Activated T-cell treated with anti-CD3 and anti-CD28 coated beads, Interleukin-2, amount 50 U/mL, for 24 hours (primary cell): ENCODE measurements around the gene THADA.

Experiments
- DNase-seq: peaks from one replicate; pipeline ENCODE4 v3.0.0-alpha.2; 2020
- H3K27ac Mint-ChIP-seq: 2 replicates; pipeline ENCODE4 v1.8.0; 2020; ENCODE audit warnings: mild to moderate bottlenecking, mixed read lengths
- H3K27me3 Mint-ChIP-seq: 2 replicates; pipeline ENCODE4 v1.8.0; 2020; ENCODE audit warnings: mixed read lengths
- H3K36me3 Mint-ChIP-seq: 2 replicates; pipeline ENCODE4 v1.8.0; 2020; ENCODE audit warnings: low read depth, mixed read lengths
- H3K4me1 Mint-ChIP-seq: 2 replicates; pipeline ENCODE4 v1.8.0; 2020; ENCODE audit warnings: low read depth, mixed read lengths
- H3K4me3 Mint-ChIP-seq: 2 replicates; pipeline ENCODE4 v1.8.0; 2020; ENCODE audit warnings: mild to moderate bottlenecking, moderate library complexity, mixed read lengths
- H3K9me3 Mint-ChIP-seq: 2 replicates; pipeline ENCODE4 v1.8.0; 2020; ENCODE audit warnings: mixed read lengths

THADA gene

GRCh38 chr2:43233218-43234212 is 362.3 kb downstream of the THADA start:
- Mint-ChIP-seq H3K9me3 (no peaks in the 10 kb centered on the region), H3K36me3 (peaks cover 40% of the 10 kb centered on the region), H3K4me3 (no peak overlapping the region), H3K27me3 (no peaks in the 10 kb centered on the region), H3K4me1 (peaks cover 20% of the 10 kb centered on the region), H3K27ac (peak overlapping the region; percentile 67)
- DNase-seq = no peak

GRCh38 chr2:43230951-43231827 is 364.6 kb downstream of the THADA start:
- Mint-ChIP-seq H3K36me3 (peaks cover 44% of the 10 kb centered on the region), H3K27me3 (no peaks in the 10 kb centered on the region), H3K4me1 (peaks cover 25% of the 10 kb centered on the region), H3K9me3 (no peaks in the 10 kb centered on the region), H3K27ac (no peak overlapping the region), H3K4me3 (no peak overlapping the region)
- DNase-seq = no peak

- peaks cover 52% of the 10 kb centered on the region for H3K36me3 Mint-ChIP-seq
- H3K4me1 Mint-ChIP-seq = peaks cover 25% of the 10 kb centered on the region
- H3K27ac Mint-ChIP-seq = no peak overlapping the region
- H3K9me3 Mint-ChIP-seq = no peaks in the 10 kb centered on the region
- H3K27me3 Mint-ChIP-seq = no peaks in the 10 kb centered on the region
- no peak overlapping the region for H3K4me3 Mint-ChIP-seq
- DNase-seq = no peak
These were observed 365.4 kb downstream of the THADA start for GRCh38 chr2:43230351-43230885.

GRCh38 chr2:43228756-43229659 is 366.8 kb downstream of the THADA start:
- Mint-ChIP-seq H3K9me3 (no peaks in the 10 kb centered on the region), H3K4me3 (peak overlapping the region; percentile 54), H3K4me1 (peaks cover 26% of the 10 kb centered on the region), H3K36me3 (peaks cover 59% of the 10 kb centered on the region), H3K27me3 (no peaks in the 10 kb centered on the region), H3K27ac (peak overlapping the region; percentile 92)
- no peak for DNase-seq

- H3K27ac Mint-ChIP-seq = peak overlapping the region; percentile 85
- peaks cover 31% of the 10 kb centered on the region for H3K4me1 Mint-ChIP-seq
- peak overlapping the region; percentile 95 for H3K4me3 Mint-ChIP-seq
- peaks cover 66% of the 10 kb centered on the region for H3K36me3 Mint-ChIP-seq
- no peaks in the 10 kb centered on the region for H3K27me3 Mint-ChIP-seq
- no peak for DNase-seq
- H3K9me3 Mint-ChIP-seq = no peaks in the 10 kb centered on the region
These were observed 367.5 kb downstream of the THADA start for GRCh38 chr2:43228321-43228751.

GRCh38 chr2:43227830-43228281 is 368.0 kb downstream of the THADA start:
- no peak for DNase-seq
- no peaks in the 10 kb centered on the region for H3K9me3 Mint-ChIP-seq
- H3K27me3 Mint-ChIP-seq = no peaks in the 10 kb centered on the region
- H3K27ac Mint-ChIP-seq = peak overlapping the region; percentile 85
- peak overlapping the region; percentile 95 for H3K4me3 Mint-ChIP-seq
- peaks cover 31% of the 10 kb centered on the region for H3K4me1 Mint-ChIP-seq
- peaks cover 65% of the 10 kb centered on the region for H3K36me3 Mint-ChIP-seq

GRCh38 chr2:43226955-43227829 is 368.6 kb downstream of the THADA start:
- Mint-ChIP-seq H3K9me3 (no peaks in the 10 kb centered on the region), H3K36me3 (peaks cover 67% of the 10 kb centered on the region), H3K4me3 (peak overlapping the region; percentile 95), H3K27ac (peak overlapping the region; percentile 93), H3K27me3 (no peaks in the 10 kb centered on the region), H3K4me1 (peaks cover 37% of the 10 kb centered on the region)
- peak; percentile 85 for DNase-seq

GRCh38 chr2:43226558-43226954 is 369.3 kb downstream of the THADA start, which contains the start of gene ZFP36L2:
ZFP36L2 (minus strand) TSS chr2:43226606; CDS start chr2:43226315, 291 bp downstream.
- Mint-ChIP-seq H3K4me1 (peaks cover 44% of the 10 kb centered on the region), H3K27me3 (no peaks in the 10 kb centered on the region)

GRCh38 chr2:43225788-43226557 is 369.9 kb downstream of the THADA start:
- H3K4me3 Mint-ChIP-seq = peak overlapping the region; percentile 95
- H3K27me3 Mint-ChIP-seq = no peaks in the 10 kb centered on the region
- H3K9me3 Mint-ChIP-seq = no peaks in the 10 kb centered on the region
- peaks cover 50% of the 10 kb centered on the region for H3K4me1 Mint-ChIP-seq
- H3K36me3 Mint-ChIP-seq = peaks cover 68% of the 10 kb centered on the region
- no peak for DNase-seq
- H3K27ac Mint-ChIP-seq = peak overlapping the region; percentile 94

More at GRCh38 chr2:43226558-43226954, 369.3 kb downstream of the THADA start, which contains the start of gene ZFP36L2:
- H3K36me3 Mint-ChIP-seq = peaks cover 68% of the 10 kb centered on the region
- DNase-seq = peak; percentile 96
- H3K27ac Mint-ChIP-seq = peak within 1 kb of the TSS; percentile 94
- no peaks in the 10 kb centered on the region for H3K9me3 Mint-ChIP-seq
- peak within 1 kb of the TSS; percentile 95 for H3K4me3 Mint-ChIP-seq

GRCh38 chr2:43225093-43225787 is 370.6 kb downstream of the THADA start:
- H3K4me3 Mint-ChIP-seq = peak overlapping the region; percentile 95
- peaks cover 57% of the 10 kb centered on the region for H3K4me1 Mint-ChIP-seq
- H3K27ac Mint-ChIP-seq = peak overlapping the region; percentile 94
- H3K27me3 Mint-ChIP-seq = no peaks in the 10 kb centered on the region
- H3K9me3 Mint-ChIP-seq = no peaks in the 10 kb centered on the region
- peak; percentile 86 for DNase-seq
- H3K36me3 Mint-ChIP-seq = peaks cover 65% of the 10 kb centered on the region

GRCh38 chr2:43224571-43225092 is 371.2 kb downstream of the THADA start:
- no peak for DNase-seq
- Mint-ChIP-seq H3K9me3 (no peaks in the 10 kb centered on the region), H3K36me3 (peaks cover 61% of the 10 kb centered on the region), H3K4me3 (peak overlapping the region; percentile 95), H3K27ac (peak overlapping the region; percentile 98), H3K4me1 (peaks cover 61% of the 10 kb centered on the region), H3K27me3 (no peaks in the 10 kb centered on the region)
